ENCODE results near the gene ADI1.
"Not testable (repeated sequence)": the region's sequence is repeated elsewhere in the genome, so short reads cannot be mapped to it uniquely, and the experiment has no call there.

The ADI1 gene

GRCh38 chr2:3529316-3530025 lies 10.1 kb upstream of the ADI1 start:
- DNase-seq (ENCODE audit: low read depth), result no peak

- DNase-seq (ENCODE audit: low read depth), result no peak
Observed at GRCh38 chr2:3527886-3528785, 8.8 kb upstream of the ADI1 start.

- DNase-seq (ENCODE audit: low read depth), result no peak
Observed at GRCh38 chr2:3526871-3527270, 7.5 kb upstream of the ADI1 start.

GRCh38 chr2:3523551-3524041 lies 4.3 kb upstream of the ADI1 start:
- no peak for DNase-seq (ENCODE audit: low read depth)

GRCh38 chr2:3522961-3523421 lies 3.7 kb upstream of the ADI1 start:
- DNase-seq (ENCODE audit: low read depth), result no peak

DNA sequence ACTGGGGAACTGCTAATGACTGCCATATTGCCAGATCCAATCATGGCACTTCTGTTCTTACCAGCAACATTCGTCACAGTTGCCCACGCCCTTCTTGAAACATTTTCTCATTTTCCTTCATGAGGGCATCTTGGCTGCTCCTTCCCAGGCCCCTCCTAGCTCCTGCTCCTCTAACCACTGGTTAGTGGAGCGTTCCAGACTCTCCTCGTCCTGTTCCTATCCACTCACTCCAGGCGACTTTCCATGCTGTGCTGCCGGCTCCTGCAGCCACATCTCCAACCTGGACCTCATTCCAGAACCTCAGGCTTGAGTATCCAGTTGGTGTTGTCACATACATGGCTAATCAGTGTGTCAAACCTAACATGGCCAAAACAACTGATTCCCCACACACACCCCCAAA lies 1.3 kb upstream of the ADI1 start:
- DNase-seq (ENCODE audit: low read depth), result no peak

DNA sequence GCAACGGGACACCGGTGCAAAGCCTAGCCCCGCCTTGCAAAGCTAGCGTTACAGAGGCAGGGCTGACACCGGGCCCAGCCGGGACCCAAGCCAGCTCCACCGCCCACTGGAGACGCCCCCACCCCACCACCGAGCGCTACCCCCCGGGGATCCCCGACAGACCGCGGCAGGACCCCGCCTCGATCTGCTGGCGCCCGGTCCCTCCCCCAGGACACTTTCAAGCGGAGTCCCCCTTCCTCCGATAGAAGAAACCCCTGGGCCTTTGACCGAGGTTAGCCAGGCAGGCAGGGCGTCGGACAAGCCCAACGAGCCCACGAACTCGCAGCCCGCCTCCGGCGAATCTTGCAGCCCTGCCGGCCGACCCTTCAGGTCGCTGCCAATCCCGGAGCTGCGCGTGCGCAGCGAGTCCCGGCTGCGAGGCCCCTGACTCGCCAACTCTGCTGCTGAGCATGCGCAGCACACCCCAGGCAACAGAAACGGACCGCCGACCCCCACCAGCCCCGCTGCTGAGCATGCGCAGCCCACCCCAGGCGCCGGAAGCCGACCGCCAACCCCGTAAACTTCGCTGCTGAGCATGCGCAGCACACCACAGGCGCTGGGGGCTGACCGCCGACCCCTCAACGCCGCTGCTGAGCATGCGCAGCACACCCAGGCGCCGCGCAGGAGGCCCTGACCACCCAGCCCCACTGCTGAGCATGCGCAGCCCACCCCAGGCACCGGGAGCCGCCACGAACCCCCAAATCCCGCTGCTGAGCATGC lies 656 bp downstream of the ADI1 start:
- peak; percentile 90 for DNase-seq (ENCODE audit: low read depth)

DNA sequence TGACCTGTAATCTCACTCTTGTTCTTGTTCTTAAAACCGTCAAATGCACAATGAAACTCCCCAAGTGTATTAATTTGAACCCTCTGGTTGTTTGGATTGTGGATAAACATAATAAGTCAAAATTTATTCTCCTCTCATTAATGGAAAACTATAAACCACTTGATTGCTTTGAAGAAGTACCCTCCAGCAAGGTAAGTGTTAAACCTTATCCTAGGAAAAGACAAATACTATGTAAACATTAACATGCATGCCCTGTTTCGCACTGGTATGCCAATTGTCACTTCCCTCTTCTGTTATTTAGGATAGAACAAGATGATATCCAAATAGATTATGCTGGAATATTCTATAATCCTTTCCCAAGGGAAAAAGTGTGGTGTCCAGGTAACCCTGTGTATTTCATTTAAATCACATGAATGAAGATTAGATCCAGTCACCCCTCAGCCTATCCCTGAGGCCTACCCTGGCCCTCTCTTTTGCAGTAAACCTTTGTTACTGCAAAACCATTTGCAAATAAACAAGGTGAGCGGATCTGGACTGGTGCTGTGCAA lies 1.3 kb downstream of the ADI1 start:
- DNase-seq (ENCODE audit: low read depth), result no peak

DNA sequence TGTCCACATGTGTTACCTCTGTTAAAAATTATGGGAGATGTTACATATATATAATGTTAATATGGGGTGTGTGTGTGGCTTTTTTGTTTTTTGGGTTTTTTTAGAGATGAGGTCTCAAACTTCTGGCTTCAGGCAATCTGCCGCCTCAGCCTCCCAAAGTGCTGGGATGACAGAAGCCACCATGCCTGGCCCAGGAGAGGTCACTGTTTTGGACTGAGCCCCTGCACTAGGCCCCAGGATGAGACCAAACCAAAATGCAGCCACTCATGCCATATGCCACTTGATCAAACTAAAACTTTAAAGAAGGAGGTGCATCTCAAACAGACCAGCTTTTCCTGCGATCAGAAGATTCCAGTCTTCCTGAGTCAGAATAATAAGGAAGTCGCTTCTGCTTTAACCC lies 2.5 kb downstream of the ADI1 start:
- no peak for DNase-seq (ENCODE audit: low read depth)

DNA sequence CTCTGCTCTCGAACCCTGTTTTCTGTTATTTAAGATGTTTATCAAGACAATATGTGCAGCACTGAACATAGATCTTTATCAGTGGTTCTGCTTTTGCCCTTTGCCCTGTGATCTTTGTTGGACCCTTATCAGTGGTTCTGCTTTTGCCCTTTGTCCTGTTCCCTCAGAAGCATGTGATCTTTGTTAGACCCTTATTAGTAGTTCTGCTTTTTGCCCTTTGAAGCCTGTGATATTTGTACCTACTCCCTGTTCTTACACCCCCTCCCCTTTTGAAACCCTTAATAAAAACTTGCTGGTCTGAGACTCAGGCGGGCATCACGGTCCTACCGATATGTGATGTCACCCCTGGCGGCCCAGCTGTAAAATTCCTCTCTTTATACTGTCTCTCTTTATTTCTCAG lies 3.9 kb downstream of the ADI1 start:
- not testable (repeated sequence) for DNase-seq (ENCODE audit: low read depth)

- no peak for DNase-seq (ENCODE audit: low read depth)
Observed at GRCh38 chr2:3513026-3513810, 6.1 kb downstream of the ADI1 start.

DNA sequence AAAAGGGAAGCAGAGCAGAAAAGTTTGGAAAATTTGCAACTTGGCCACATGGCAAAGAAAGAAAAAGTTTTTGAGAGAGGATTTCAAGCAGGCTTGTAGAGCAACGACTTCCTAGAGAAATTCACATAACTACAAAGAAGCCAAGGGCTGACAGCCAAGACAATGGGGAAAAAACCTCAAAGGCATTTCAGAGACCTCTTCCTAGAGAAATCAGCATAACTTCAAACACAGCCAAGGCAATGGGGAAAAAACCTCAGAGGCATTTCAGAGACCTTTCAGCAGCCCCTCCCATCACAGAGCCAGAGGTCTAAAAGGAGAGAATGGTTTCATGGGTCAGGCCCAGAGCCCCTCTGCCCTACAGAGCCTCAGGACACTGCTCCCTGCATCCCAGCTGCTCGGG lies 7.2 kb downstream of the ADI1 start:
- DNase-seq (ENCODE audit: low read depth), result no peak

- DNase-seq (ENCODE audit: low read depth), result no peak
Observed at GRCh38 chr2:3505771-3506170, 13.6 kb downstream of the ADI1 start.

DNA sequence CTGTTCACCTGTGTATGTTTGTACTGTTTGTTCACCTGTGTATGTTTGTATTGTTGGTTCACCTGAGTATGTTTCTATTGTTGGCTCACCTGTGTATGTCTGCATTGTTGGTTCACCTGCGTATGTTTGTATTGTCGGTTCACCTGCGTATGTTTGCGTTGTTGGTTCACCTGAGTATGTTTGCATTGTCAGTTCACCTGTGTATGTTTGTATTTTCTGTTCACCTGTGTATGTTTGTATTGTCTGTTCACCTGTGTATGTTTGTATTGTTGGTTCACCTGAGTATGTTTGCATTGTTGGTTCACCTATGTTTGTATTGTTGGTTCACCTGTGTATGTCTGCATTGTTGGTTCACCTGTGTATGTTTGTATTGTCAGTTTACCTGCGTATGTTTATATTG lies 14.6 kb downstream of the ADI1 start:
- no peak for DNase-seq (ENCODE audit: low read depth)

GRCh38 chr2:3503483-3503882 lies 15.8 kb downstream of the ADI1 start:
- DNase-seq (ENCODE audit: low read depth), result no peak

- DNase-seq (ENCODE audit: low read depth), result no peak
Observed at GRCh38 chr2:3503046-3503445, 16.3 kb downstream of the ADI1 start.

DNA sequence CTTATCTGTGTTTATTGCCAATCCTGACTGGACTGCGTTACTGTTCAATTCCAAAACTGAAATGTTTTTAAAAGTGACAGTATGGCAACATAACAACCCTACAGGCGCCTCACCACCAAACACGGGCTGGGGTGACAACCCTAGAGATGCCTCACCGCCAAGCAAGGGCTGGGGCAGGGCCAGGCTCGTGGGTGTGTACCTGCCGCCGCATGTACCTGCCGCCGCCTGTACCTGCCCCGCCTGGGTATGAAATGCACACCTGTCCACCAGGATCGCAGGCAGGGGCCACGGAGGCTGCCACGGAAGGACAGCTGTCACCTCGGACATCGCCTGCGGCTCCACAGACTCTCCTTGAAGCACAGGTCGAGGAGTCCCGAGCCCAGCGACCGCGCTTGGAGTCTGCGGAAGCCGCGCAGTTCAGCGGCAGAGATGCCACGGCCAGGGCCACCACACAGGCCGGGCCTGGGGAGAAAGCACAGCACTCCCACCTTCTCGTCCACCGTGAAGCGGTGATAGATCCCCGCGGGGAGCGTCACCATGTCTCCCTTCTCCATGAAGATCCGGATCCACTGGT lies 18.9 kb downstream of the ADI1 start:
- DNase-seq (ENCODE audit: low read depth), result no peak

- DNase-seq (ENCODE audit: low read depth), result no peak
Observed at GRCh38 chr2:3498783-3499394, 20.4 kb downstream of the ADI1 start.

- not testable (repeated sequence) for DNase-seq (ENCODE audit: low read depth)
Observed at GRCh38 chr2:3496708-3497080, 22.6 kb downstream of the ADI1 start.

GRCh38 chr2:3494984-3495666 lies 24.2 kb downstream of the ADI1 start:
- no peak for DNase-seq (ENCODE audit: low read depth)

Measured in HS-27A (cell line).